ENCODE results near the gene KRT27. TPM values are rescaled to one million over a fixed set of nuclear protein-coding genes. Genes with fewer than 3 reads are reported as not detected.
"Not testable (repeated sequence)": the region's sequence is repeated elsewhere in the genome, so short reads cannot be mapped to it uniquely, and the experiment has no call there.

KRT27 gene
- total RNA-seq, 2 experiments from 2014 or later, result not detected

DNA sequence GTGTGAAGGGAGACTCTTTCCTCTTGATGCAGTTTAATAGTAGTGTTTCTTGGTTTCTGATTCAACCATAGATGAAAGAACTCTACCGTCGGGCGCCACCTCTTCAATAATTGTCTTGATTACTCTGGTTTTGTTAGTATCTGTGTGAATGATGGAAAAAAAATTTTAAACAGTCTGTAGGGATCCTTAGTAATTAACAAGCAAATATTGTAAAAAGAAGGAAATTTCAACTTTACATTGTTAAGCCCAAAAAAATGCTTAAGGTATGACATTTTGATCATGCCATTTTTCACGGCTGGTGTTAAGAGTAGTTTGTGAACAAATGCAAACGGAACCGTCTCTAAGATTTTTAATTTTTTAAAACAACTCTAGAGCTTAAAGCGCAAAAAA is 36.0 kb upstream of the KRT27 start:
- ATAC-seq (no peak), DNase-seq (no peak)
- peaks cover 20% of the 10 kb centered on the region for H3K4me1 Mint-ChIP-seq
- CTCF ChIA-PET, result interaction anchor here (0.8 to 1.3 kb wide), 10 partner anchors 11 to 877 kb away, joined by 3 to 6 read pairs (median 3); no protein-coding TSS in a partner anchor
- no peaks in the 10 kb centered on the region for H3K9me3 Mint-ChIP-seq (ENCODE audit: low read depth)
- peak overlapping the region; percentile 87 for H3K27ac Mint-ChIP-seq
- peak overlapping the region; percentile 88 for H3K4me3 Mint-ChIP-seq
- H3K36me3 Mint-ChIP-seq, result peaks cover 34% of the 10 kb centered on the region
- H3K27me3 Mint-ChIP-seq, result peaks cover 12% of the 10 kb centered on the region

DNA sequence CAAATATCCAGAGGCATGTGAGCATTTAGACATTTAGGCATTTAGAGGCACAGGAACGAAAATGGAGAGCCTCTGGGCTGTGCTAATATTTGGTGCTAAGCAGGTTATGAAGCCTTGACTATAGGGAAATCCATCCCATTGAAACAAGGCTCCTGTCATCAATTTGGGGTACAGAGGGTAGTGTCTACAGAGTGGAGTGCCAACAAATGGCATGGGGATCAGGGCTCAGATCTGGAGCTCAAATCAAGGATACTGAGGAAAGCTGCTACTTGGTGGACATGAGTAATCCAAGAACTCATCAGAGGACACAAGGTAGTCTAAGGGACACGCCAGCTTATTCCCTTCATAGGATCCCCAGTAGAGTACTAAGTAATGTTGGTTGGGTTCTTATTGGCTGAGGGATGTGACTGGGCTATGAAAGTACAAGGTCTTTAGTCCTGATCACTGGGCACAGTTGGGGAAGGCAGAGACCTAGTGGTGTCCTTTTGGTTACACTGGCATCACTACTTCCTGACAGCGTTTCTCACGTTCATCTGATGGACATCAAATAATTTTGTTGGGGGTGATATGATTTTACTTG is 34.8 kb upstream of the KRT27 start:
- Mint-ChIP-seq H3K9me3 (ENCODE audit: low read depth) (no peaks in the 10 kb centered on the region), H3K36me3 (peaks cover 34% of the 10 kb centered on the region), H3K27me3 (peaks cover 20% of the 10 kb centered on the region), H3K4me1 (peaks cover 20% of the 10 kb centered on the region), H3K4me3 (peak overlapping the region; percentile 51), H3K27ac (no peak overlapping the region)
- ATAC-seq (no peak), DNase-seq (no peak)
- CTCF ChIA-PET, result interaction anchor here (1.0 to 1.2 kb wide), 4 partner anchors 13 to 833 kb away, joined by 3 read pairs; no protein-coding TSS in a partner anchor

DNA sequence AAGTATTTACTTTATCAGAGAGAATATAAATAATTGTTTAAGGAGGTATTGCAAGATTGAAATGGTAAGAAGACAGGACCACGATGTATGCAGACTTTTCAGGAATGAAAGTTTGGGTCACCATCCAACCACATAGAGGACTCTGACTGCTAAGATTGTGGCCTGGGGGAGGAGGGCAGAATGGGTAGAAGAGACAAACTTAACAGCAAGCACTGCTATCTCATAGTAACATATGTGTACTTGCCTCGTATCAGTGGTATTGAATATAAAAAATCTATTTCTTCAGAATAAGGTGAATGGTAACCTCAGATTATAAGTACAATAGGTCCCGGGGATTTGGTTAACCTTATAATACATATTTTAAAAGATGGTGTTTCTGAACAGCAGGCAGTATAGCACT is 34.2 kb upstream of the KRT27 start:
- peaks cover 32% of the 10 kb centered on the region for H3K36me3 Mint-ChIP-seq
- H3K9me3 Mint-ChIP-seq (ENCODE audit: low read depth), result no peaks in the 10 kb centered on the region
- DNase-seq, result no peak
- no peak for ATAC-seq
- peaks cover 20% of the 10 kb centered on the region for H3K4me1 Mint-ChIP-seq
- CTCF ChIA-PET, result interaction anchor here (1.0 to 1.1 kb wide), 3 partner anchors 733 to 834 kb away, joined by 3 read pairs; no protein-coding TSS in a partner anchor
- H3K27ac Mint-ChIP-seq, result peak overlapping the region; percentile 53
- peaks cover 27% of the 10 kb centered on the region for H3K27me3 Mint-ChIP-seq
- peak overlapping the region; percentile 24 for H3K4me3 Mint-ChIP-seq

DNA sequence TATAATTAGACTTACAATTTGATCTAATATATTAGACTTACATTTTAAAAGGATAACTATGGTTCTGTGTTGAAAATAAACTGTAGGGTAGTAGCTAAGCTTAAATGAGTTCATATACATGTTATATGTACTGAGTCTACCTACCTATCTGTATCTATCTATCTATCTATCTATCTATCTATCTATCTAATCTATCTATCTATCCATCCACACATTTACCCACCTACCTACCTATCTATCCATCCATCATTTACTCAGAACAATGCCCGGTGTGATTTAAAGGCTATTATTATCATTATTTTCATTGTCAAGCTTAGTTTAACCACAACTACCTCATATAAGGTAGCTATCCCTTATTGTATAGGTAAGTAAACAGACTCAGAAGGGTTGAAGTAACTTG is 33.0 kb upstream of the KRT27 start:
- CTCF ChIA-PET, result interaction anchor here (0.8 to 1.1 kb wide), 3 partner anchors 12 to 733 kb away, joined by 4 to 5 read pairs (median 4); no protein-coding TSS in a partner anchor
- Mint-ChIP-seq H3K27me3 (peaks cover 37% of the 10 kb centered on the region), H3K27ac (no peak overlapping the region), H3K9me3 (ENCODE audit: low read depth) (no peaks in the 10 kb centered on the region), H3K36me3 (peaks cover 30% of the 10 kb centered on the region), H3K4me1 (peaks cover 18% of the 10 kb centered on the region), H3K4me3 (no peak overlapping the region)
- ATAC-seq (no peak), DNase-seq (no peak)

GRCh38 chr17:40814657-40815056 is 32.3 kb upstream of the KRT27 start:
- CTCF ChIA-PET, result interaction anchor here (1.1 kb wide), 1 partner anchor 734 kb away, joined by 4 read pairs; no protein-coding TSS in a partner anchor

DNA sequence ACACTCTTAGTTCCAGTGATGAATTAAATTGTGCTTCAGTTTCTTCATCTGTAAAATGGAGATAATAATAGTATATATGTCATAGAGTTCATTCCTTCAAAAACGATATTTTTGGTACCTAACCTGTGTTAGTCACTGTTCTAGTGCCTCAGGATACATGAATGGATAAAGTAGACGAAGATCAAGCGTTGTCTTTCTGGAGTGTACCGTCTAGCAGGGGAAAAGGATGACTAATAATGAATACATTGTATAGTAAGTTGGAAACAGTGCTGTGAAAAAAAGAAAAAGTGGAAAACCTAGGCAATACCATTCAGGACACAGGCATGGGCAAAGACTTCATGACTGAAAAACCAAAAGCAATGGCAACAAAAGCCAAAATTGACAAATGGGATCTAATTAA is 31.5 kb upstream of the KRT27 start:
- CTCF ChIA-PET, result no interaction called here
- Mint-ChIP-seq H3K36me3 (peaks cover 18% of the 10 kb centered on the region), H3K27me3 (peaks cover 51% of the 10 kb centered on the region), H3K4me3 (no peak overlapping the region), H3K9me3 (ENCODE audit: low read depth) (no peaks in the 10 kb centered on the region), H3K4me1 (peaks cover 8% of the 10 kb centered on the region), H3K27ac (no peak overlapping the region)
- ATAC-seq (no peak), DNase-seq (no peak)

More at GRCh38 chr17:40814657-40815056, 32.3 kb upstream of the KRT27 start:
- not testable (repeated sequence) for ATAC-seq; H3K4me3 Mint-ChIP-seq; H3K9me3 Mint-ChIP-seq (ENCODE audit: low read depth); H3K27ac Mint-ChIP-seq; DNase-seq
- peaks cover 10% of the 10 kb centered on the region for H3K4me1 Mint-ChIP-seq
- H3K36me3 Mint-ChIP-seq, result peaks cover 24% of the 10 kb centered on the region
- peaks cover 44% of the 10 kb centered on the region for H3K27me3 Mint-ChIP-seq

DNA sequence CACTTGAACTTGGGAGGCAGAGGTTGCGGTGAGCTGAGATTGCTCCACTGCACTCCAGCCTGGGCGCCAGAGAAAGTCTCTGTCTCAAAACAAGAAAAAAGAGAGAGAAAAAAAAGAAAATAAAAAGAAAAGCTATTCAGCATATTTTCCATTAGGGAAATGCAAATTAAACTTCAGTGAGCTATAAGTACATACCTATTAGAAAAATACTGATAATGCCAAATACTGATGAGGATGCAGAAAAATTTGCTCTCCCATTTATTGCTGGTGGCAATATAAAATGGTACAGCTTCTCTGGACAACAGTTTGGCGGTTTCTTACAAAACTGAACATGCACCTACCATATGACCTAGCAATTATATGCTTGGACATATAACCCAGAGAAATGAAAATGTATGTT is 30.3 kb upstream of the KRT27 start:
- Mint-ChIP-seq H3K36me3 (peaks cover 14% of the 10 kb centered on the region), H3K4me3 (no peak overlapping the region), H3K27ac (no peak overlapping the region), H3K4me1 (peaks cover 6% of the 10 kb centered on the region), H3K9me3 (ENCODE audit: low read depth) (no peaks in the 10 kb centered on the region), H3K27me3 (peaks cover 60% of the 10 kb centered on the region)
- DNase-seq (no peak), ATAC-seq (no peak)
- CTCF ChIA-PET, result no interaction called here

GRCh38 chr17:40810494-40810893 is 28.1 kb upstream of the KRT27 start:
- DNase-seq, result no peak
- Mint-ChIP-seq H3K9me3 (ENCODE audit: low read depth) (no peaks in the 10 kb centered on the region), H3K27ac (no peak overlapping the region), H3K4me3 (no peak overlapping the region), H3K27me3 (peaks cover 78% of the 10 kb centered on the region), H3K4me1 (no peaks in the 10 kb centered on the region), H3K36me3 (peaks cover 2% of the 10 kb centered on the region)
- ATAC-seq, result no peak
- CTCF ChIA-PET, result no interaction called here

- ATAC-seq (no peak), DNase-seq (no peak)
- Mint-ChIP-seq H3K4me1 (no peaks in the 10 kb centered on the region), H3K36me3 (peaks cover 2% of the 10 kb centered on the region), H3K9me3 (ENCODE audit: low read depth) (no peaks in the 10 kb centered on the region), H3K27ac (no peak overlapping the region), H3K4me3 (no peak overlapping the region), H3K27me3 (peaks cover 84% of the 10 kb centered on the region)
- CTCF ChIA-PET, result no interaction called here
Measured at GRCh38 chr17:40809721-40810421, 27.5 kb upstream of the KRT27 start.

DNA sequence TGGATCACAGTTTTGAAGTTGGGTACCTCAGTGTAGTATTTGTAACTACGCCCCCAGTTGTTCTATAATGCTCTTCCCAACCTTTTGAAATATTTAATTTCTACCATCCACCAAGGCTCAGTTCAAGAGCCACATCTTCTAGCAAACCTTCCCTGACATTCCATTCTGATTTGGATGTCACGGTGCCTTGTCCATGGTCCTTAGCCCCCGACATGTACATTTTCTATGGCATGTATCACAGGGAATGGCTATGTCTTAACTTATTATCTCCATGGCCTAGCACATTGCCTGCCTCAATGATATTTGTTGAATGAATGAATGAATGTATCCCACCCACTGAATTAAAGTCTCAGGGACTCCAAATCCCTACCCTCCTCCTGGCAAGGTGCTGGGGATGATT is 23.8 kb upstream of the KRT27 start:
- H3K9me3 Mint-ChIP-seq (ENCODE audit: low read depth), result no peaks in the 10 kb centered on the region
- no peak overlapping the region for H3K27ac Mint-ChIP-seq
- CTCF ChIA-PET, result interaction anchor here (1.1 kb wide), 2 partner anchors 857 to 860 kb away, joined by 3 read pairs; no protein-coding TSS in a partner anchor
- DNase-seq (no peak), ATAC-seq (no peak)
- H3K36me3 Mint-ChIP-seq, result no peaks in the 10 kb centered on the region
- no peak overlapping the region for H3K4me3 Mint-ChIP-seq
- peaks cover 2% of the 10 kb centered on the region for H3K4me1 Mint-ChIP-seq
- peaks cover 63% of the 10 kb centered on the region for H3K27me3 Mint-ChIP-seq

- ATAC-seq (peak; percentile 85), DNase-seq (peak; percentile 82)
- Mint-ChIP-seq H3K36me3 (no peaks in the 10 kb centered on the region), H3K4me3 (no peak overlapping the region), H3K4me1 (peaks cover 2% of the 10 kb centered on the region), H3K9me3 (ENCODE audit: low read depth) (no peaks in the 10 kb centered on the region), H3K27ac (no peak overlapping the region), H3K27me3 (peaks cover 49% of the 10 kb centered on the region)
- CTCF ChIA-PET, result interaction anchor here (0.7 to 1.8 kb wide), 6 partner anchors 12 to 845 kb away, joined by 3 to 7 read pairs (median 4); no protein-coding TSS in a partner anchor
Measured at GRCh38 chr17:40803617-40804082, 21.3 kb upstream of the KRT27 start.

GRCh38 chr17:40801157-40801556 is 18.8 kb upstream of the KRT27 start:
- H3K27ac Mint-ChIP-seq, result no peak overlapping the region
- no peak overlapping the region for H3K4me3 Mint-ChIP-seq
- ATAC-seq (no peak), DNase-seq (no peak)
- no peaks in the 10 kb centered on the region for H3K36me3 Mint-ChIP-seq
- no peaks in the 10 kb centered on the region for H3K9me3 Mint-ChIP-seq (ENCODE audit: low read depth)
- peaks cover 2% of the 10 kb centered on the region for H3K4me1 Mint-ChIP-seq
- CTCF ChIA-PET, result interaction anchor here (1.3 kb wide), 1 partner anchor 32 kb away, joined by 3 read pairs; no protein-coding TSS in a partner anchor
- H3K27me3 Mint-ChIP-seq, result peaks cover 40% of the 10 kb centered on the region

DNA sequence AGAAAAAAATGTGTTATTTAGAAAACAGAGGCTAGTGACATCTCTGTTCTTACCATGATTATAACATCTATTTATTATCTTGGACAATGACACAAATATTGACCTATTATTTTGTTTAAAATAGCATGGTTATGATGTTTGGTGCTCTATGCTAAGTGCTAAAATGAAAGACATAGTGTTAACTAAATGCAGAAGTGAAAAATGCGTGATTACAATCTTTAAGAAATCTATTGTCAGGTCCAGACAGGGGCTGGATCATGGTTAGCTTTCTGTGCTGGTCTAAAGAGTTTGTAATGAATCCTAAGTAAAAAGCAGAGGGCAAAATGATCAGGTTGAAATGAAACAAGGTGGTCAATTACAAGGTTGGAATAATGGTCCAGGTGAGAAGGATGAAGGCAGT is 18.0 kb upstream of the KRT27 start:
- H3K36me3 Mint-ChIP-seq, result no peaks in the 10 kb centered on the region
- CTCF ChIA-PET, result no interaction called here
- DNase-seq (no peak), ATAC-seq (no peak)
- H3K27ac Mint-ChIP-seq, result no peak overlapping the region
- H3K9me3 Mint-ChIP-seq (ENCODE audit: low read depth), result no peaks in the 10 kb centered on the region
- peaks cover 2% of the 10 kb centered on the region for H3K4me1 Mint-ChIP-seq
- H3K4me3 Mint-ChIP-seq, result no peak overlapping the region
- H3K27me3 Mint-ChIP-seq, result peaks cover 35% of the 10 kb centered on the region

GRCh38 chr17:40799859-40800258 is 17.5 kb upstream of the KRT27 start, which contains the start of gene KRT28:
Gene KRT28, minus strand, starts transcription at chr17:40799959. Its CDS starts 66 bp downstream, at chr17:40799893.
- H3K4me3 Mint-ChIP-seq, result no peak within 1 kb of the TSS
- ATAC-seq (no peak), DNase-seq (no peak)
- H3K27ac Mint-ChIP-seq, result no peak within 1 kb of the TSS
- CTCF ChIA-PET, result no interaction called here
- H3K9me3 Mint-ChIP-seq (ENCODE audit: low read depth), result no peaks in the 10 kb centered on the region
- H3K4me1 Mint-ChIP-seq, result peaks cover 2% of the 10 kb centered on the region
- H3K27me3 Mint-ChIP-seq, result peaks cover 34% of the 10 kb centered on the region
- H3K36me3 Mint-ChIP-seq, result no peaks in the 10 kb centered on the region
